ENCODE results near the gene ZNF423. TPM values are rescaled to one million over a fixed set of nuclear protein-coding genes. Genes with fewer than 3 reads are reported as not detected.

Gene ZNF423
- polyA plus RNA-seq, 1 donor: 27.8 TPM

DNA sequence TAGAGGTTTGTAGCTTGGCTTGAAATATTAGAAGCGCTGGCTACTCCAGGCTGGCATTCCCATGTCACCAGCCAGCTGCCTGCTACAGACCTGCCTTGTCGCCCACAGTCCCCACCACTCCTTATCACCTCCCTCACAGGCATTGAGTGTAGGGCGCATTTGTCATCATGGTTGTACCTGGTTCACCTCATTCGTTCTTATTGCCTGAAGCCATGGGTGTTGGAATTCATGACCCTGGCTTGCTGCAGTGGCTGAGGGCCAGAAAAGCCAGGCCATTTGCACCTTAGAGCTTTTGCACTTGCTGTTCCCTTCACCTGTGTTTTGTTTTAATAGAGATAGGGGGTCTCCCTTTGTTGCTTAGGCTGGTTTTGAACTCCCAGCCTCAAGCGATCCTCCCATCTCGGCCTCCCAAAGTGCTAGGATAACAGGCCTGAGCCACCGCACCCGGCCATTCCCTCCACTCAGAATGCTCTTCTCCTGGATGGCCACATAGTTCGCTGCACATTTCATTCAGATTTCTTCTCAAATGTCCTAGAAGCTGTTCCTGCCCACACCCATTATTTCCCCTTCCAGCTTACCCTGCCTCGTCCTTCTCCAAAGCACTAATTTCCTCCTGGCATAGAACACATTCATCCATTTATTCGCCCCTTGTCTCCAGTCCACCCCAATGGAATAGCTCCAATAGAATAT is 384.7 kb downstream of the ZNF423 start:
- no peak for DNase-seq

- no peak for DNase-seq
Observed at GRCh38 chr16:49470513-49470991, 385.4 kb downstream of the ZNF423 start.

DNA sequence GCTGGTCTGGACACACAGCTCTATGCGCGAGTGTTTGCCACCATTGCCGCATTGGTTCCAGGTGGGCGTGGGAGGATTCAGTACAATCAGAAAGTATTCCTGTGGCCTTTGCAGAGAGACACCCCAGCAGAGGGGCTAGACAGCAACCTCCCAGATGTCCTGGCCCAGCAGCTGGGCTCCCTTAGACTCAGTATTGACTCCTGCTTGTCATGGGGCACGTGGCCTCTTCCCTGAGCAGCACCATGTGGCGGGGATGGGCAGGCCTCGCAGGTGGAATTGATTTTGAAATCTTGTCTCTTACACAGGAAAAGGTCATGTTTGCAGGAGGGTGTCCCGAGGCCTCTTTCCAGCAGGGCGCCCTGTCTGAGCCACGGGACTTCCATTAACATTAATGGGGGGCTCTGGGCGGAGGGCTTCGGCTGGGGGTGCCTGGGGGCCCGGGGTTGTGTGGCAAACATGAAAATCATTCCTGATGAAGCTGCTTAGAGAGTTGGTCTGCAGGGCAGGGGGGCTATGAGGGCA is 385.9 kb downstream of the ZNF423 start:
- no peak for DNase-seq

GRCh38 chr16:49469311-49469670 is 386.6 kb downstream of the ZNF423 start:
- no peak for DNase-seq

GRCh38 chr16:49468611-49469310 is 387.2 kb downstream of the ZNF423 start:
- no peak for DNase-seq

GRCh38 chr16:49467540-49468372 is 388.2 kb downstream of the ZNF423 start:
- no peak for DNase-seq

GRCh38 chr16:49466881-49467280 is 389.0 kb downstream of the ZNF423 start:
- DNase-seq: no peak

DNA sequence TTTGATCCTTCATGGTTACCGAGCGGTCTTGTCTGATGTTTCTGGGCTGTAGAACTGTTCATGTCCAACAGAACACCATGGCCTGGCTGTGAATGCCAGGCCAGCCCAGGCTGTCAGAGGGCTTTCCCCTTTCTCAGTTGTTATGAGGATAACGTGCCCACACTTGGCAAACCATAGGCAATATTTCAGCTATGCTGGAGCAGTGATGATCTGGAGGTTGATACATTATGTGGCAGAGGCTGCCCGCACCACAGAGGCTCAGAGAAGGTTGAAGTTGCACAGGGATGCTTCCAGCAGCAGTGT is 389.4 kb downstream of the ZNF423 start:
- no peak for DNase-seq

GRCh38 chr16:49465661-49466528 is 390.0 kb downstream of the ZNF423 start:
- DNase-seq: no peak

DNA sequence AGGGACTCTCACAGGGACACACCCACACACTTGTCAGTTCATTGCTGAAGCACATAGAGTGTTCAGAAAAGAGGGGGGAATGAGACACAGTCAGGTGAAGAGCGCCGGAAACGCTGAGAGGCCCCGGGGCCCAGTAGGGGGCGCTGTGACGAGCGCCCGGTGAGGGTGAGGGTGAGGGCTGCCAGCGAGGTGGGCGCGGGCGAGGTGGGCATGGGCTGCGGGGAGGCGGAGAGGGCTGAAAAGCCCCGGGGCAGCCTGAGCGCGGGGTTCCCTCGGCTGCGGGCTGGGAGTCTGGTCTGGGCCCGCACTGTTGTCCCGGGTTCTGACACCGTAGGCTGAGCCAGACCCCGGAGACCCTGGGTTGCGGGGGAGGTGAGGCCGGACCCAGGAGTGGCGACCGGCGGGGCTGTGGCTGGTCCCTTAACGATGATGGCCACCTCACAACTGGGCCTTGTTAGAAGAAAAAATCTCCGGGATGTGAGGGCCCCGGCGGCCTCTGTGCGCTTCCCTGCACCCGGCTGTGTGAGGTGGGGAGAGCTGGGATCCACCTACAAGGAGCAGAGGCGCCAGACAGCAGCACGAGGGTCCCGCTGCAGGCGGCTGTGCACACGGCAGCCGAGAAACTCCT is 390.9 kb downstream of the ZNF423 start:
- no peak for DNase-seq

GRCh38 chr16:49464093-49464492 is 391.8 kb downstream of the ZNF423 start:
- DNase-seq: no peak

DNA sequence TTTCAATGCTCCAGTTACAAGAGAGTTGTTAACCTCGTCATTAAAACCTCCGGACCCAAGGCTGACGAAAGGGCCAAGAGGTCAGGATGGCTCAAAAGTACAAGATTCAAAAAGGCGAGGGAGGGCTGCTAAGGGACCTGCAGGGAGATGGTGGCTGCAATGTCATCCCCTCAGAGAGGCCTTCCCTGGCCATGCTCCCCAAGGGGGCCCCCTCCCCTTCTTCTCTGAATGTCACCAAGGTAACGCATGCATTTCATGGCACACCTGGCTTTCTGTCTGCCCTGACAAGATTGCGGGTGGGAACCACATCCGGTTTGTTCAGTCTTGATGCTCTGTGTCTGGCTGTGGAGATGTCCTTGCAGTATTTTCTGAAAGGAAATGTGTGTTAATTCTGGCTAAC is 392.4 kb downstream of the ZNF423 start:
- DNase-seq: no peak

- no peak for DNase-seq
Observed at GRCh38 chr16:49462989-49463371, 392.9 kb downstream of the ZNF423 start.

DNA sequence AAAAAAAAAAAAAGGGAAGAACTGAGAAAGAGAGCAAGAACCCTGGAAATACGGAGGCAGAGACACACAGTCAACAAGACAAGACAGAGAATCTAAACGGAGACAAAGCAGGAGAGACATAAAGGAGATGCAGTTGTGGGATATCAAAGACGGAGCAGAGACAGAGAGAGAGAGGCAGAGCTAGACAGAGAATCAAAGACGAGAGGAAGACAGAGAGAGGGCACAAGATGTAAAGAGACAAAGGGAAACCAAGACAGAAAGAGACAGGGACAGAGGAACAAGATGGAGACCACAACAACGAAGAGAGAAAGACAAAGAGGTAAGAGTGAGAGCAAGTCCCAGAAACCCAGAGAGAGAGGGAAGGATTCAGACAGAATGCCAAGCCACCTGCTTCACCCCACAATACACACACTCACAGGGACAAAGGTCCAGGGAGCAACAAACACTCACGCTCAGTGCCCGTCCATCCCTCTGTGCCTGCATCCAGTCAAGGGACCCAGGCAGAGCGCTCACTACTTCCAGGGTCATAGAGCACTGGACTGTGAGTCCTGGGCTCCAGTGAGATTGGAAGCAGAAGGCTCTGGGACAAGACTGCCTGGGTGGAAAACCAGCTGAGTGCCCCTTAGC is 393.4 kb downstream of the ZNF423 start:
- no peak for DNase-seq

- no peak for DNase-seq
Observed at GRCh38 chr16:49461517-49461951, 394.4 kb downstream of the ZNF423 start.

DNA sequence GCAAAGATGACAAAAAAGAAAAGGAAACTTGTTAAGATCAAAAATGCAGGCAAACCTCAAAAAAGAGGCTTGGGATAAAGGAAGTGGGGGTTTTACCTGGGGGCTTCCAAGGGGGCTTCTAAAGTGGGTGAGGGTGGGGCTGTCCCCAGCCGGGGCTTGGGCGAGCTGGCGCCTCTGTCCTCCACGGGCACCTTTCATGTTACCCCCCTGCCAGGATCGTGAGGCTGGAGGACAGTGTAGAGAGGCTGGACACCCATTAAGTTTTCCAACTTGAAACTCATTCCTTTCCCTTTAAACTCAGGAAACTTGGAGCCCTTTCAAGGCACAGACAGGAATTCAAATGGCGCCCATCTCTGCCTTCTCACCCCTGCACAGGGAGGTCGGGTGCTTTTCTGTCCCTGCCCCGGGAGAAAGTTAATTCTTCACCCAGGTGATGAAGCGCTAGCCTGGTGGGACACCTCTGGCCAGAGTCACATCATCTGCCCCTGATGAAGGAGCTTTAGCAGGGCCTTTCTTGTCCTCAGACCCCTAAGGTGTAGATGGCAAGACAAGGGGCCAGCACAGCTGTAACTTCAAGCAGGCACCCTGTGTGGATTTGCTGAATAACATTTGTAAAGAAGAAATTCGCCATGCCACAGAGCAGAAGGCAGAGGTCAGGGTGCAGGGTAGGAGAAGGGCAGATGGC is 395.0 kb downstream of the ZNF423 start:
- DNase-seq: no peak

DNA sequence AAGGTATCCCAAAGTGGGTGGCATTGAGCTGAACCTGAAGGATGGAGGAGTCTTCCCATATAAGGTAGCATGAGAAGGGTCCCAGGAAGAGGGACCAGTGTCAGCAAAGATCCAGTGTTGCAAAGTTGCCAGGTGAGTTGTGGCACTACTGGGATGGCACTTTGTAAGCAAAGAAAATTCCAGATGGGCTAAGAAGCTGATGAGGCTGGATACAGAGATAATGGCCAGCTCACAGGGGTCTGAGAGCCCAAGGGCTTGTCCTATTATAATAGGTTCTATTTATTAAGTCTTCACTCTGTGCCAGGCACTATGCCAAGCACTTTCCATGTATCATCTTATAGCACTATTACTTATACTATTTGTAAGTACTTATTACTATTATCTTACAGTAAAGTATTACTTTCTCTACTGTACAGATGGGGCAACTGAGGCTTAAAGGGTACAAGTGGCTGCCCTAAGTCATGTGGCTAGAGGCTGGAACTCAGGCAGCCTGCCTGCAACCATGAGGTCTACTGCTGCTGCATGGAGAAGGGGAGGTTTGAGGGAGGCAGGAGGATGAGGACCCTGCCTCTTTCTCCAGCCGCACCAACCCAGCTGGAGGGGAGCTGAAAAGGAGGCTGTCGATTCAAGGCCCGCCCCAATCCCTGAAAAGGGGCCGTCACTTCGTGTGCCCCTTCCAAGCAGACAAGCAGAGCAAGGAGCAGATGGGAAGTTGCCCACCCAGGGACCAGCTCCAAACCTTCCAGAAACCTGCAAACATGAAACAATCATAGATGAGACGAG is 395.8 kb downstream of the ZNF423 start:
- DNase-seq: no peak

- DNase-seq: no peak
Observed at GRCh38 chr16:49458656-49459445, 397.1 kb downstream of the ZNF423 start.

GRCh38 chr16:49458243-49458642 is 397.7 kb downstream of the ZNF423 start:
- DNase-seq: no peak
